Esophagus muscularis mucosa (tissue), 4 donors: Measurements from ENCODE around the gene ZSCAN5A.

Source experiments
- EP300 ChIP-seq: sonication (generic); formaldehyde crosslinking; IDR thresholded peaks from one replicate; pipeline ENCODE4 v1.6.1; 2017; ENCODE audit warnings: antibody characterized with exemption
- POLR2AphosphoS5 ChIP-seq, 2 donors: sonication (generic); formaldehyde crosslinking; IDR thresholded peaks; one replicate each; pipeline ENCODE4 v1.6.1; 2017; ENCODE audit warnings: antibody characterized with exemption in 2 of 2
- TF ChIP-seq, protein P1 (sequence below), 3 experiments: fragments of 200-600 bp in 2 of 3; fragments of 450-650 bp in 1 of 3; sonication (generic) in 2 of 3; IDR thresholded peaks; one replicate each; pipeline ENCODE4 v1.5.1; 2017 to 2019; ENCODE audit warnings: antibody characterized with exemption in 3 of 3, mild to moderate bottlenecking in 2 of 3, moderate library complexity in 1 of 3

DNA sequence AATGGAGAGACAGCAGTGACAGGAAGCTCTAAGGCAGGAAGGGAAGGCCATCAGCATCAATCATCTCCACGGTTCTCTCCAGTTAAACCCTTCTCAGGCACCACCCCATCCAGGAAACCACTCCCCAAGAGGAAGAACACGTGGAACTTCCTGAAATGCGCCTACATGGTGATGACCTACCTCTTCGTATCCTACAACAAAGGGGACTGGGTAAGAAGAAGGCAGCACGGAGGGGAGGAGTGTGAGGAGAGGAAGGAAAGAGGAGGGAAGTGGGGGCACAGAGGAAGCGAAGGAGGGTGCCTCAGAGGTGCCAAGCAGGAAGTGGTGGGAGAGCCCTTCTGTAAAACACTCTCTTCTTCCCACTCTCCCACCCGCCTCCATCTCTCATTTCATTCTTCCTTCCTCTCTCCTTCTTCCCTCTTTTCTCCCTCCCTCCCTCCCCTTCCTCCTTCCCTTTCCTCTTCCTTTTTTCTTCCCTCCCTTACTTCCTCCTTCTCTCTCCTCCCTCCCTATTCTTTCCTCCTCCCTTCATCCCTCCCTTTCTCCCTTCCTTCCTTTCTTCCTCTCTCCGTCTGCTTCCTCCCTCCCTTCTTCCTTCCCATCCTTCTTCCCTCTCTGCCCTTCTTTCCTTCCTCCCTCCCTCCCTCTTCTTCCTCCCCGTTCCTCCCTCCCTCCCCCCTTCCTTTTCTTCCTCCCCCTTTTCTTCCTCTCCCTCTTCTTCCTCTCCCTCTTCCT is 12.6 kb downstream of the ZSCAN5A start:
- TF ChIP-seq, protein P1, sequence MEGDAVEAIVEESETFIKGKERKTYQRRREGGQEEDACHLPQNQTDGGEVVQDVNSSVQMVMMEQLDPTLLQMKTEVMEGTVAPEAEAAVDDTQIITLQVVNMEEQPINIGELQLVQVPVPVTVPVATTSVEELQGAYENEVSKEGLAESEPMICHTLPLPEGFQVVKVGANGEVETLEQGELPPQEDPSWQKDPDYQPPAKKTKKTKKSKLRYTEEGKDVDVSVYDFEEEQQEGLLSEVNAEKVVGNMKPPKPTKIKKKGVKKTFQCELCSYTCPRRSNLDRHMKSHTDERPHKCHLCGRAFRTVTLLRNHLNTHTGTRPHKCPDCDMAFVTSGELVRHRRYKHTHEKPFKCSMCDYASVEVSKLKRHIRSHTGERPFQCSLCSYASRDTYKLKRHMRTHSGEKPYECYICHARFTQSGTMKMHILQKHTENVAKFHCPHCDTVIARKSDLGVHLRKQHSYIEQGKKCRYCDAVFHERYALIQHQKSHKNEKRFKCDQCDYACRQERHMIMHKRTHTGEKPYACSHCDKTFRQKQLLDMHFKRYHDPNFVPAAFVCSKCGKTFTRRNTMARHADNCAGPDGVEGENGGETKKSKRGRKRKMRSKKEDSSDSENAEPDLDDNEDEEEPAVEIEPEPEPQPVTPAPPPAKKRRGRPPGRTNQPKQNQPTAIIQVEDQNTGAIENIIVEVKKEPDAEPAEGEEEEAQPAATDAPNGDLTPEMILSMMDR (IDR thresholded peaks at IDR 0.05): no peak
- TF ChIP-seq EP300 (no peak), POLR2AphosphoS5 (IDR thresholded peaks at IDR 0.05) (no peak)
